ENCODE measurements around the gene ZNF79.

DNA sequence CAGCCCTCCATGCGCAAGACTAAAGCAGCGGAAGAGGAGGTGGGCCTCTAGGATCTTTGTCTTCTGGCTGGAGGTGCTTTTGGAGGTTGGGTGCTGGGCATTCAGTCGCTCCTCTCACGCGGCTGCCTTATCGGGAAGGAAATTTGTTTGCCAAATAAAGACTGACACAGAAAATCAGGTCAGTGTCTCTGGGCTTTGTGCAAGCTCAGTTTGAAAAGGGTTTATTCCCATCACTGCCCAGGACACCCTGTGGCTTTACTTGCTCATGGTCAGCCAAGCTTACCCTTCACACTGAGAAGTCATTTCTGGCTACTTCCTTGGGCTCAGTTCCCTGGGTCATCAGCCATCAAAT, 16.7 kb upstream of the ZNF79 start:
- TF ChIP-seq POLR2A (IDR thresholded peaks at IDR 0.05; ENCODE audit: low read length) (no peak), GATA1 (IDR thresholded peaks at IDR 0.05; ENCODE audit: low read depth, low read length) (no peak)
